GM12878 (cell line): ENCODE results near the gene CENPF. TPM values are rescaled to one million over a fixed set of nuclear protein-coding genes. Genes with fewer than 3 reads are reported as not detected.

Experiments used
- CEBPB ChIP-seq, 2 experiments: fragments of 150-350 bp in 1 of 2; IDR thresholded peaks; 2 replicates each; pipeline ENCODE4 v1.6.1; 2012 to 2014; ENCODE audit warnings: low read depth in 2 of 2, low read length in 2 of 2, borderline replicate concordance in 1 of 2, inconsistent platforms in 1 of 2
- CHD4 ChIP-seq: fragments of 200-600 bp; sonication (generic); IDR thresholded peaks from 2 replicates; pipeline ENCODE4 v1.6.1; 2016; ENCODE audit warnings: mild to moderate bottlenecking
- KLF5 ChIP-seq: fragments of 450-650 bp; IDR thresholded peaks from 2 replicates; pipeline ENCODE4 v1.6.1; 2014; ENCODE audit warnings: mild to moderate bottlenecking; ENCODE audit not compliant: partially characterized antibody
- LARP7 ChIP-seq: fragments of 450-650 bp; IDR thresholded peaks from 2 replicates; pipeline ENCODE4 v1.6.1; 2017; ENCODE audit warnings: mild to moderate bottlenecking
- MYB ChIP-seq: fragments of 150-350 bp; IDR thresholded peaks from 2 replicates; pipeline ENCODE4 v1.6.1; 2014; ENCODE audit warnings: mild to moderate bottlenecking, low read depth, low read length, borderline replicate concordance
- MYC ChIP-seq: IDR thresholded peaks from 2 replicates; pipeline ENCODE4 v1.6.1; 2011; ENCODE audit warnings: mild to moderate bottlenecking, low read length, moderate library complexity, inconsistent platforms; ENCODE audit not compliant: insufficient read depth, insufficient replicate concordance, insufficient read length, severe bottlenecking
- PAX5 ChIP-seq: IDR thresholded peaks from 2 replicates; pipeline ENCODE4 v1.6.1; 2011; ENCODE audit warnings: low read depth, low read length, borderline replicate concordance
- PAX8 ChIP-seq: fragments of 450-650 bp; IDR thresholded peaks from 2 replicates; pipeline ENCODE4 v1.6.1; 2017; ENCODE audit warnings: mild to moderate bottlenecking, moderate library complexity
- POLR2AphosphoS5 ChIP-seq: IDR thresholded peaks from 2 replicates; pipeline ENCODE4 v1.6.1; 2011; ENCODE audit warnings: mild to moderate bottlenecking, low read length, inconsistent platforms
- RB1 ChIP-seq: fragments of 450-650 bp; formaldehyde crosslinking; IDR thresholded peaks from 2 replicates; pipeline ENCODE4 v1.6.1; 2017; ENCODE audit warnings: mild to moderate bottlenecking, borderline replicate concordance
- RUNX3 ChIP-seq: IDR thresholded peaks from 2 replicates; pipeline ENCODE4 v1.6.1; 2012; ENCODE audit warnings: low read length, inconsistent platforms
- STAT1 ChIP-seq: fragments of 450-650 bp; conservative IDR thresholded peaks from 2 replicates; pipeline ENCODE4 v1.6.1; 2014; ENCODE audit warnings: antibody characterized with exemption, mild to moderate bottlenecking
- TBL1XR1 ChIP-seq: IDR thresholded peaks from 2 replicates; pipeline ENCODE4 v1.6.1; 2012; ENCODE audit warnings: low read depth, low read length, improper control_type of control experiment
- ZBED1 ChIP-seq: IDR thresholded peaks from 2 replicates; pipeline ENCODE4 v1.6.1; 2016; ENCODE audit warnings: borderline replicate concordance
- ZNF274 ChIP-seq: IDR thresholded peaks from one replicate; pipeline ENCODE4 v1.8.0; 2011; ENCODE audit not compliant: insufficient read length, insufficient read depth
- polyA plus RNA-seq, 11 experiments: library from polyadenylated mRNA; depleted of rRNA in 4 of 11; unstranded in 6 of 11; stranded (reverse) in 5 of 11; fragments of >200 nt; fragmentation: Nextera tagmentation in 4 of 11; fragmentation: Illumina TruSeq in 1 of 11; extraction: Ambion mirVana in 4 of 11; extraction: Trizol in 1 of 11; gene quantifications; 1 replicate in 1 of 11; 2 replicates in 10 of 11; pipeline versions ENCODE4 v1.2.1 to v1.2.3, GENCODE V29; 2011 to 2016; ENCODE audit warnings: inconsistent platforms in 2 of 11, missing spikeins in 2 of 11, low read depth in 1 of 11
- total RNA-seq, 4 experiments: library from RNA; depleted of rRNA in 3 of 4; stranded (reverse); fragments of >200 nt in 3 of 4; fragmentation: Illumina TruSeq in 1 of 4; extraction: Trizol in 1 of 4; gene quantifications; 2 replicates each; pipeline versions ENCODE4 v1.2.1 to v1.2.3, GENCODE V29; 2013 to 2021
- TF ChIP-seq, protein P1 (sequence below): fragments of 450-650 bp; IDR thresholded peaks from 2 replicates; pipeline ENCODE4 v1.6.1; 2017; ENCODE audit warnings: mild to moderate bottlenecking, low read depth, inconsistent platforms; ENCODE audit not compliant: poor library complexity, severe bottlenecking
- TF ChIP-seq, protein P2 (sequence below): fragments of 450-650 bp; IDR thresholded peaks from 2 replicates; pipeline ENCODE4 v1.6.1; 2017; ENCODE audit warnings: borderline replicate concordance
- TF ChIP-seq, protein P3 (sequence below): IDR thresholded peaks from 2 replicates; pipeline ENCODE4 v1.6.1; 2011; ENCODE audit warnings: mild to moderate bottlenecking, low read depth, low read length, moderate library complexity; ENCODE audit not compliant: insufficient replicate concordance
- TF ChIP-seq, protein P4 (sequence below): fragments of 450-650 bp; IDR thresholded peaks from 2 replicates; pipeline ENCODE4 v1.6.1; 2016; ENCODE audit warnings: mild to moderate bottlenecking
- TF ChIP-seq, protein P5 (sequence below): IDR thresholded peaks from 2 replicates; pipeline ENCODE4 v1.6.1; 2012; ENCODE audit warnings: low read depth, low read length, improper control_type of control experiment

CENPF gene
- total and polyA plus RNA-seq, 10 of the 15 experiments (the other 5 are each of a cell fraction or from before 2014, with no cell fraction given) = 26.0 to 132 (median 70.5) TPM

DNA sequence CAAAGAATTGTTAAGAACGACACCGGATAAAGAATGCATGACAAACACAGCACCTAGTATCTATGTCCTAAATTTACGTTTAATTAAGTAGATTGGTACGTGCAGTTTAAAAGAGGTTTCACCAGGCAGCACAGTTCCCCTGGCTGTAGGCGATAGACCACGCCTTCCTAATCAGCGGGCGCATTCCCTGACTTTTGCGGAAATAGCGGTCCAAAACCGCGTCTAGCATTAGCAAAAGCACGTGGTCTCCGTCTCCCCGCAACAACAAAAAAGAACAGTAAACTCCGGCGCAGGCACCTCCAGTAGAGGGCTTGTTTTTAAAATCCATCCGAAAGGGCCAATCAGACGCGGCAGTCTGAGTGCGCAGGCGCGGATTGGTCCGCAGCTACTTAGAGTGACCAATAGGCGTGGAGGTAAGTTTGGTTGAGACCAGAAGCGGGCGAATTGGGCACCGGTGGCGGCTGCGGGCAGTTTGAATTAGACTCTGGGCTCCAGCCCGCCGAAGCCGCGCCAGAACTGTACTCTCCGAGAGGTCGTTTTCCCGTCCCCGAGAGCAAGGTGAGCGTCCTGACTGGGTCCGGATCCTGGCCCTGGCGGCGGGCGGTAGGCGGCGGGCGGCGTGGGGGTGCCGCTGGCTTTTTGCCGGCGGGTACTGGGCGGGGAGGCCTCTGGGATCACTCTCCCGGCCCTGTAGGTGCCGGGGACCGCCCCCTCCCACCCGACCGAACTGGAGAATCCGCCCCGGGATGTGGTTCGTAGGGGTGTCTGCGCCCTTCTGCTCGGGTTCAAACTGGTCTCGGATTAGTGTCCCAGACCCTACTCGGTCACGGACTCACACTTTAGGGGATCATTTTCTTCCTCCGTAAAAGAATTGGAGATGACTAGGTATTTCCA, at the start of gene CENPF (continued):
- TF ChIP-seq, protein P1, sequence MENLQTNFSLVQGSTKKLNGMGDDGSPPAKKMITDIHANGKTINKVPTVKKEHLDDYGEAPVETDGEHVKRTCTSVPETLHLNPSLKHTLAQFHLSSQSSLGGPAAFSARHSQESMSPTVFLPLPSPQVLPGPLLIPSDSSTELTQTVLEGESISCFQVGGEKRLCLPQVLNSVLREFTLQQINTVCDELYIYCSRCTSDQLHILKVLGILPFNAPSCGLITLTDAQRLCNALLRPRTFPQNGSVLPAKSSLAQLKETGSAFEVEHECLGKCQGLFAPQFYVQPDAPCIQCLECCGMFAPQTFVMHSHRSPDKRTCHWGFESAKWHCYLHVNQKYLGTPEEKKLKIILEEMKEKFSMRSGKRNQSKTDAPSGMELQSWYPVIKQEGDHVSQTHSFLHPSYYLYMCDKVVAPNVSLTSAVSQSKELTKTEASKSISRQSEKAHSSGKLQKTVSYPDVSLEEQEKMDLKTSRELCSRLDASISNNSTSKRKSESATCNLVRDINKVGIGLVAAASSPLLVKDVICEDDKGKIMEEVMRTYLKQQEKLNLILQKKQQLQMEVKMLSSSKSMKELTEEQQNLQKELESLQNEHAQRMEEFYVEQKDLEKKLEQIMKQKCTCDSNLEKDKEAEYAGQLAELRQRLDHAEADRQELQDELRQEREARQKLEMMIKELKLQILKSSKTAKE = peak; percentile 88
- TF ChIP-seq RB1 (no peak), ZNF274 (no peak), MYB (no peak), LARP7 (no peak), STAT1 (no peak), CEBPB (IDR thresholded peaks at IDR 0.05; ENCODE audit: borderline replicate concordance in 1 of 2, low read depth in 2 of 2, low read length in 2 of 2) (no peak), PAX8 (no peak), MYC (no peak), KLF5 (no peak), RUNX3 (peak; percentile 79), ZBED1 (no peak), CHD4 (no peak), POLR2AphosphoS5 (no peak), TBL1XR1 (no peak), PAX5 (peak; percentile 33; the same call in 1 of the 2 replicates)
- TF ChIP-seq, protein P2, sequence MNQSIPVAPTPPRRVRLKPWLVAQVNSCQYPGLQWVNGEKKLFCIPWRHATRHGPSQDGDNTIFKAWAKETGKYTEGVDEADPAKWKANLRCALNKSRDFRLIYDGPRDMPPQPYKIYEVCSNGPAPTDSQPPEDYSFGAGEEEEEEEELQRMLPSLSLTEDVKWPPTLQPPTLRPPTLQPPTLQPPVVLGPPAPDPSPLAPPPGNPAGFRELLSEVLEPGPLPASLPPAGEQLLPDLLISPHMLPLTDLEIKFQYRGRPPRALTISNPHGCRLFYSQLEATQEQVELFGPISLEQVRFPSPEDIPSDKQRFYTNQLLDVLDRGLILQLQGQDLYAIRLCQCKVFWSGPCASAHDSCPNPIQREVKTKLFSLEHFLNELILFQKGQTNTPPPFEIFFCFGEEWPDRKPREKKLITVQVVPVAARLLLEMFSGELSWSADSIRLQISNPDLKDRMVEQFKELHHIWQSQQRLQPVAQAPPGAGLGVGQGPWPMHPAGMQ = peak; percentile 38; the same call in 1 of the 2 replicates
- TF ChIP-seq, protein P3, sequence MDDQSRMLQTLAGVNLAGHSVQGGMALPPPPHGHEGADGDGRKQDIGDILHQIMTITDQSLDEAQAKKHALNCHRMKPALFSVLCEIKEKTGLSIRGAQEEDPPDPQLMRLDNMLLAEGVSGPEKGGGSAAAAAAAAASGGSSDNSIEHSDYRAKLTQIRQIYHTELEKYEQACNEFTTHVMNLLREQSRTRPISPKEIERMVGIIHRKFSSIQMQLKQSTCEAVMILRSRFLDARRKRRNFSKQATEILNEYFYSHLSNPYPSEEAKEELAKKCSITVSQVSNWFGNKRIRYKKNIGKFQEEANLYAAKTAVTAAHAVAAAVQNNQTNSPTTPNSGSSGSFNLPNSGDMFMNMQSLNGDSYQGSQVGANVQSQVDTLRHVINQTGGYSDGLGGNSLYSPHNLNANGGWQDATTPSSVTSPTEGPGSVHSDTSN = peak; percentile 4
- TF ChIP-seq, protein P4, sequence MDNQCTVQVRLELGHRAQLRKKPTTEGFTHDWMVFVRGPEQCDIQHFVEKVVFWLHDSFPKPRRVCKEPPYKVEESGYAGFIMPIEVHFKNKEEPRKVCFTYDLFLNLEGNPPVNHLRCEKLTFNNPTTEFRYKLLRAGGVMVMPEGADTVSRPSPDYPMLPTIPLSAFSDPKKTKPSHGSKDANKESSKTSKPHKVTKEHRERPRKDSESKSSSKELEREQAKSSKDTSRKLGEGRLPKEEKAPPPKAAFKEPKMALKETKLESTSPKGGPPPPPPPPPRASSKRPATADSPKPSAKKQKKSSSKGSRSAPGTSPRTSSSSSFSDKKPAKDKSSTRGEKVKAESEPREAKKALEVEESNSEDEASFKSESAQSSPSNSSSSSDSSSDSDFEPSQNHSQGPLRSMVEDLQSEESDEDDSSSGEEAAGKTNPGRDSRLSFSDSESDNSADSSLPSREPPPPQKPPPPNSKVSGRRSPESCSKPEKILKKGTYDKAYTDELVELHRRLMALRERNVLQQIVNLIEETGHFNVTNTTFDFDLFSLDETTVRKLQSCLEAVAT = 0 out of 2 replicates have a peak, but pooled peaks have one; percentile 44
- TF ChIP-seq, protein P5, sequence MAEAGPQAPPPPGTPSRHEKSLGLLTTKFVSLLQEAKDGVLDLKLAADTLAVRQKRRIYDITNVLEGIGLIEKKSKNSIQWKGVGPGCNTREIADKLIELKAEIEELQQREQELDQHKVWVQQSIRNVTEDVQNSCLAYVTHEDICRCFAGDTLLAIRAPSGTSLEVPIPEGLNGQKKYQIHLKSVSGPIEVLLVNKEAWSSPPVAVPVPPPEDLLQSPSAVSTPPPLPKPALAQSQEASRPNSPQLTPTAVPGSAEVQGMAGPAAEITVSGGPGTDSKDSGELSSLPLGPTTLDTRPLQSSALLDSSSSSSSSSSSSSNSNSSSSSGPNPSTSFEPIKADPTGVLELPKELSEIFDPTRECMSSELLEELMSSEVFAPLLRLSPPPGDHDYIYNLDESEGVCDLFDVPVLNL = peak; percentile 97
